Body of pancreas (tissue), 4 donors: ENCODE results near the gene LRRC56. TPM values are rescaled to one million over a fixed set of nuclear protein-coding genes. Genes with fewer than 3 reads are reported as not detected.

Source experiments
- ATAC-seq: fragments of 150-250 bp; one replicate; pipeline ENCODE4 v1.9.1; 2016
- DNase-seq, 4 donors: peaks; one replicate each; pipeline ENCODE4 v3.0.0-alpha.2; 2019
- H3K27ac ChIP-seq, 4 donors: fragments of 200-600 bp; sonication (generic); 1 replicate in 3 of 4; 2 replicates in 1 of 4; pipeline versions ENCODE4 v1.5.1 to v1.6.1; 2016 to 2019; ENCODE audit warnings: mild to moderate bottlenecking in 1 of 4, mixed read lengths in 1 of 4, moderate library complexity in 1 of 4
- H3K27me3 ChIP-seq, 2 donors: fragments of 200-600 bp; sonication (generic); one replicate each; pipeline ENCODE4 v1.6.0; 2016; ENCODE audit warnings: mild to moderate bottlenecking in 1 of 2
- H3K36me3 ChIP-seq, 2 donors: fragments of 200-600 bp; sonication (generic); replicated peaks in 1 of 2; 2 replicates each; pipeline ENCODE4 v1.5.1; 2016; ENCODE audit warnings: low read depth in 2 of 2; ENCODE audit not compliant: insufficient read depth in 1 of 2
- H3K4me1 ChIP-seq: fragments of 200-600 bp; sonication (generic); one replicate; pipeline ENCODE4 v1.6.0; 2016
- H3K4me3 ChIP-seq, 2 donors: fragments of 200-600 bp; sonication (generic); 1 replicate in 1 of 2; 2 replicates in 1 of 2; pipeline ENCODE4 v1.5.1; 2016 to 2019
- H3K9me3 ChIP-seq, 3 donors: fragments of 200-600 bp; sonication (generic); 1 replicate in 2 of 3; 2 replicates in 1 of 3; pipeline ENCODE4 v1.5.1; 2016
- CTCF ChIP-seq, 7 experiments: fragments of 450-650 bp in 4 of 7; fragments of 200-600 bp in 3 of 7; sonication (generic) in 3 of 7; IDR thresholded peaks; one replicate each; pipeline ENCODE4 v1.5.1; 2016 to 2019; ENCODE audit warnings: antibody characterized with exemption in 7 of 7
- POLR2A ChIP-seq, 3 donors: fragments of 450-650 bp; IDR thresholded peaks; one replicate each; pipeline ENCODE4 v1.6.1; 2016; ENCODE audit warnings: antibody characterized with exemption in 3 of 3, mild to moderate bottlenecking in 2 of 3
- WGBS, 2 donors: methylation state at CpG; one replicate each; pipeline ENCODE4 v1.1.5; 2017; 5-methylcytosine and 5-hydroxymethylcytosine counted together
- intact Hi-C: fragments of 100-400 bp; cut with DNase I; formaldehyde crosslinking; loops from one replicate; pipeline ENCODE4 v1.15.1; 2023
- total RNA-seq, 2 donors: library from RNA; depleted of rRNA; stranded (reverse); fragments of >200 nt; gene quantifications; one replicate each; pipeline ENCODE4 v1.1.0, GENCODE V29; 2016

Gene LRRC56
- total RNA-seq, 2 donors from 2014 or later: 1.6 to 2.3 TPM

DNA sequence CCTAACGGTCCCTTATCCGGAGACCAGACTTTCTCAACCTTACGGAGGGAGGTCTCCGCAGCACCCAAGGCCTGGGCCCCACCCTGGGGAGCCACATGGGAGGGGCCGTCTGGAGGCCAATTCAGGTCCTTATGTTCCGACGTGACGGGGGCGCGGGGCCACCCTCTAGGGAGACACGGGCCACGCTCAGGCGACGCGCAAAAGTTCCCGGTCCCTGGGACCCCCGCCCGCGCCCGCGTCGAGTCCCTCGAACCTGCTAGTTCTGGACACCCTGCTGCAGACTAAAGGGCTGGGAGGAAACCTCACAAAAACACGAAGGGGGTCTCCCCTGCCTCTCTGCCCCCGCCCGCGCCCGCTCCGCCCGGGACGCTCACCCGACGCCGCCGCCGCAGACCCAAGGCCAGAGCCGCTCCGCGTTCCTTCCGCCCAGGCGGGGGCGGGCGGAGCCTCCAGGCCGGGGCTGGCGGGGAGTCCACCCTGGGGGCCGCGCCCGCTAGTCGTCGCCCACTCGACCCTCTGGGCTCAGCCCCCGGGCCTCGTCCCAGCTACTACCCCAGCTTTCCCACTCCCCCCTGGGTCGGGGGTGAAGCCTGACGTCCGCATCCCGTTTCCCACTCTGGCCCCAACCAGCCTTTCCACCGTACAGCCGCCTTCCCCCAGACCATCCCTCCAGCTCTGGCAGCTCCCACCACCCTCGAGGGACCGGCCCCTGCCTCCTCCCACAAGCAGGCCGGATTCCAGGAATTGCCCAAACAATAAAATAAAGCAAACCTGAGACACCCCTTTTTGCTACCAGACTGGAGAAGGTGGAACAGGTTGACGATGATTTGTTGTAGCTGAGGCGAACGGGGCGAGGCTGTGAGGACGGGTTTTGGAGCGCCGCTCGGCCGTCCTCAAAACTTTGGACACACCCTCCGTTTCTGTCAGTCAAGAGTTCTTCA is 33.0 kb upstream of the LRRC56 start:
- ATAC-seq (no peak), DNase-seq (peak in 1 of 4 donors; percentile 15)
- intact Hi-C loops: no loop called here
- TF ChIP-seq POLR2A (IDR thresholded peaks at IDR 0.05) (no peak), CTCF (IDR thresholded peaks at IDR 0.05) (no peak)
- Histone ChIP-seq H3K36me3 (peaks cover 0 to 13% of the 10 kb centered on the region in 2 donors), H3K27ac (peak overlapping the region in 2 of 4 donors; percentile 40 to 43), H3K4me1 (peaks cover 35% of the 10 kb centered on the region), H3K27me3 (no peaks in the 10 kb centered on the region), H3K9me3 (no peaks in the 10 kb centered on the region), H3K4me3 (no peak overlapping the region)
- 32 to 47% methylated on average over 40 to 52 of the region's 72 CpGs for WGBS, 2 donors

DNA sequence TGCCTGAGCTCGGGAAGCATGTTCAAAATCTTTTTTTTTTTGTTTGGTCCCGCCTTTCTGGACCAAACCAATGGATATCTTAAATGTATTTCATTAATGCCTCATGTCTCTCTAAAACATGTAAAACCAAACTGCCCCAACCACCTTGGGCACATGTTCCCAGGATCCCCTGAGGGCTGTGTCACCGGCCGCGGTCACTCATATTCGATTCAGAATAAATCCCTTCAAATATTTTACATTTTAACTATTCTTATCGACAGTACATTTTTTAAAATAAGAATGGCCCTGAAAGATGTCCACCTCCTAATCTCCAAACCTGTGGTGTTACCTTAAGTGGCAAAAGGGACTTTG is 32.4 kb upstream of the LRRC56 start:
- Histone ChIP-seq H3K27me3 (no peaks in the 10 kb centered on the region), H3K36me3 (peaks cover 0 to 7% of the 10 kb centered on the region in 2 donors), H3K9me3 (no peaks in the 10 kb centered on the region), H3K4me1 (peaks cover 35% of the 10 kb centered on the region), H3K27ac (no peak overlapping the region), H3K4me3 (no peak overlapping the region)
- DNase-seq: no peak
- 73 to 89% methylated on average over 7 of the region's 7 CpGs for WGBS, 2 donors
- no peak for TF ChIP-seq CTCF (IDR thresholded peaks at IDR 0.05)
- TF ChIP-seq POLR2A (IDR thresholded peaks at IDR 0.05): no peak
- intact Hi-C loops: no loop called here
- no peak for ATAC-seq

- intact Hi-C loops: no loop called here
- peak; percentile 59 to 91 (median 86) for TF ChIP-seq POLR2A (IDR thresholded peaks at IDR 0.05)
- TF ChIP-seq CTCF (IDR thresholded peaks at IDR 0.05): peak in 3 of 7 experiments; percentile 22 to 30 (median 28)
These were observed 30.9 kb upstream of the LRRC56 start for GRCh38 chr11:506238-506994.

GRCh38 chr11:506995-507726 is 30.2 kb upstream of the LRRC56 start, which contains the start of gene RNH1:
Gene RNH1 (minus strand): TSS chr11:507242. CDS start chr11:502162, 5,080 bp downstream.
- ATAC-seq: peak; percentile 86
- peak within 1 kb of the TSS; percentile 96 to 100 (median 99) for H3K27ac ChIP-seq
- H3K36me3 ChIP-seq: no peaks in the 10 kb centered on the region
- DNase-seq: peak; percentile 98 to 99 (median 98)
- no peaks in the 10 kb centered on the region for H3K27me3 ChIP-seq
- TF ChIP-seq POLR2A (IDR thresholded peaks at IDR 0.05) (peak; percentile 49 to 70 (median 65)), CTCF (IDR thresholded peaks at IDR 0.05) (no peak)
- H3K4me1 ChIP-seq: peaks cover 35% of the 10 kb centered on the region
- no peaks in the 10 kb centered on the region for H3K9me3 ChIP-seq
- WGBS, 2 donors: 0 to 1% methylated on average over 2 to 57 of the region's 93 CpGs
- peak within 1 kb of the TSS; percentile 33 to 69 for H3K4me3 ChIP-seq
- intact Hi-C loops: no loop called here

More at GRCh38 chr11:506238-506994, 30.9 kb upstream of the LRRC56 start:
- DNase-seq: peak; percentile 97 to 99 (median 98)
- peaks cover 35% of the 10 kb centered on the region for H3K4me1 ChIP-seq
- peak overlapping the region; percentile 33 to 69 for H3K4me3 ChIP-seq
- H3K36me3 ChIP-seq: no peaks in the 10 kb centered on the region
- H3K27me3 ChIP-seq: no peaks in the 10 kb centered on the region
- H3K9me3 ChIP-seq: no peaks in the 10 kb centered on the region
- WGBS, 2 donors: 0% methylated on average over 2 to 71 of the region's 71 CpGs
- peak; percentile 87 for ATAC-seq
- peak overlapping the region; percentile 96 to 100 (median 99) for H3K27ac ChIP-seq
